ENCODE results near the gene PATJ.
"Not testable (repeated sequence)": the region's sequence is repeated elsewhere in the genome, so short reads cannot be mapped to it uniquely, and the experiment has no call there.

Gene PATJ

DNA sequence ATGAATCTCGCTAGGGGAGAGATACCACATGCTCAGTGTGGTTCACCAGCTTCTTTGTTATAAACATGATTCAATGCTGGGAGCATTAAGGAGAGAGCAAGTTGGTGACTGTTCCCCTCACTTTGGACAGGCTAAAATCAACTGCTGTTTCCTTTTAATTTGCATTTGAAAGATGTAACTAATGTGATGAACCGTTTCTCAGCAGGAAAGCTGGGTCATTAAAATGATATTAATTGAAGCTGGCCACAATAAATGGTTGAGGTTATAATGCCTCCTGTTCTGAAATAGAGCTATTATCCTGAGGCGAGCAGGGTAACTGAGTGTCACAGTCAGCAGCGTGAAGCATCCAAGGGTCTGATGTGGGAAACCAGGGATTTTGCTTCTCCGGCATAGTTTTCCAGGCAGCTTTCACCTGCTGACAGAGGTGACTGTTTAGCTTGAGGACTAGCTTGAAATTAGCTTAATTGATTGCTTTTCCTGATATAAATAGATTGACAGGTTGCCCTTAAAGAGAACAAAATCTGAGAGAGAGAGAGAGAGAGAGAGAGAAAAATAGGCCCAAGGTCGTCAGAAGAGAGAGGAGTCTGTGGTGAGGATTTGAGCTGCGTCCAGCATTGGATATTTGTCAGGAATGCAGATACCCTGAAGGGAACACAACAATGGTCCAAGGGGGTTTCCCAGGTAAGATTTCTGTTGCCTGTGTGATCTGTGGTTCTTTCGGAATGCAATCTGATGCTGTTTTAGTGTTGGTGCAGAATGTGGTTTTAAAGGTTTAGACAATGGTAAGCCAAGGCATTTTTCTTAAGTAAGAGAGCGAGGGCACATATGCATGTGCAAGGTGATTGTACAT is 209.7 kb downstream of the PATJ start:
- DNase-seq: no peak

GRCh38 chr1:61952675-61953074 is 210.4 kb downstream of the PATJ start:
- DNase-seq: no peak

DNA sequence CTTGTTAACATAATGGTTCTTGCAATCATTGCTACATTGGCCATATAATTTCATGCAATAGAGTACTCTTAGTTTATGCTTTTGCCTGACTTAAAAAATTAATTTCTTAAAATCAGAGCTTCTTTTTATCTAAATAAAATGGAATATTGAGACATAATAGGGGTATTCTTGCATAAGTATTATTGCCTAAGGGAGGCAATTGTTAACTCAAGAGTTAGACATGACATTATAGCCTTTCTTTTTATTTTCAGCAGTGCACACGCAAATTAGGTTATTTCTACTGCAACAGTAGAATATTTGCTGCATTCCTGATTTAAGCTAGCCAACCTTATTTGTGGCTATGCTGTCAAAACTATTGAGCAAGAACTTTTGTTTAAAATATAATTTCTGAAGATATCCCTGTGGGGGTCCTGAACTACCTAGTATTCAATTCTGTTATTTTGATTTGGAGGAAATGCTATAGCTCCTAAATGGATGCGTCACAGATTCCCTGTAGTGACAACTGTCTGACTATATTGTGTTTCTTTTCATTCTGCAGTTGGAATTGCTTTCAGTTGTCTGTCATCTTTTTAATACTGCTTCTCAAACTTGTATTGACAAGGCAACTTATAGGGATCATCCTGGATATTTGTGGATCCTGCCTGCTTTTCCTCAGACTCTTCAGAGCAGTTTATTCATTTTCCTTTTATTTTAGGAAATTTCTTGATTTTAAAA is 211.0 kb downstream of the PATJ start:
- no peak for DNase-seq

- DNase-seq: no peak
Observed at GRCh38 chr1:61953790-61954150, 211.5 kb downstream of the PATJ start.

DNA sequence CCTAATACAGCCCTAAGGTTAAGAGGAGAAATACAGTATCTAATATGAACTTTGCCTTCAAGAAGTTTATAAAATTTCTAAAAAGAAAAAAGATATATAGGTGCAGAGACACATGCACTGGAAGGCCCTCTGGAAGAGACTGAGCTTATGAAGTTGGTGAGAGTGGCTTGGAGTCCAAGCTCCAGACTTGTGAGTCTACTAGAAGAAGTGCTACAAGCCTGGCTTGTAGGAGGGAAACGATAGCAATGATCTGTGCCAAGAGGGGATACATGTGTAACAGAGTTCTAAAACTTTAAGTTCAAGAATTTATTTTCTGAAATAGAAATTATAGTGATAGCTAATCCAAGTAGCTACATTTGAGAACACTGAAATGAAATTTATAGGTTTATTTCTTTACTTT is 213.0 kb downstream of the PATJ start:
- no peak for DNase-seq

- no peak for DNase-seq
Observed at GRCh38 chr1:61956016-61956645, 213.9 kb downstream of the PATJ start.

DNA sequence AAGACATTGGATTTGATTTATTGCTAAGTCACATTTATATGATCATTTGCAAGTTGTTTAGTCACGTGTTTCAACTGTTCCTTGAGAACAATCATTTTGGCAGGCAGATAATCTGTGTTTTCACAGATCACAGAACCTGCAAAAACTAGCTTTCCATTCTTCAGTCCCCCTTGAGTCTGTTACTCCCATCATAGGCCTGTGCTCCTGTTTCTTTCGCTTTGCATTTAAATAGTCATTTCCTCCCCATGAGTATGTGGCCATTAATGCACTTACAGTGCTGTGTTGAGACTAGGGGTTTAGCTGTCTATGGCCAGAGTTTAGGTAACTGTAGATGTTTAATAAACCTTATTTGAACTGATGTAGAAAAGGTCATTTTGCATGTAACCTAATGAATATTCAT is 214.5 kb downstream of the PATJ start:
- no peak for DNase-seq

GRCh38 chr1:61961009-61961408 is 218.7 kb downstream of the PATJ start:
- no peak for DNase-seq

DNA sequence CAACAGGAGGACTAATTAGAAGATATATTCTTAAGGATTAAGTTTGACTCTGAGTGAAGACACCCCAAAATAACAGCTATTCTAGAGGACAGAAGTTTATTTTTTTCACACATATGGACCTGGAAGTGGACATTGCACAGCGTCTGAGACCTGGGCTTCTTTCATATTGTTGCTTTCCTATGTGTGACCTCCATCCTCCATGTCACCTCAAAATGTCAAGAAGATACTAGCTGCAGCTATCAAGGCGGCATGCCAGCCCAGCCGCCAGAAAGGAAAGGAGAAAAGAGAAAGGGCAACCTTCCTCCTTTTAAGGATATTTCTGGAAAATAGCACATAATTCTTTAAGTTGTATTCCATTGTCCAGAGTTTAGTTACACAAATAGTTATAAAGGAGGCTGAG is 220.4 kb downstream of the PATJ start:
- DNase-seq: no peak

DNA sequence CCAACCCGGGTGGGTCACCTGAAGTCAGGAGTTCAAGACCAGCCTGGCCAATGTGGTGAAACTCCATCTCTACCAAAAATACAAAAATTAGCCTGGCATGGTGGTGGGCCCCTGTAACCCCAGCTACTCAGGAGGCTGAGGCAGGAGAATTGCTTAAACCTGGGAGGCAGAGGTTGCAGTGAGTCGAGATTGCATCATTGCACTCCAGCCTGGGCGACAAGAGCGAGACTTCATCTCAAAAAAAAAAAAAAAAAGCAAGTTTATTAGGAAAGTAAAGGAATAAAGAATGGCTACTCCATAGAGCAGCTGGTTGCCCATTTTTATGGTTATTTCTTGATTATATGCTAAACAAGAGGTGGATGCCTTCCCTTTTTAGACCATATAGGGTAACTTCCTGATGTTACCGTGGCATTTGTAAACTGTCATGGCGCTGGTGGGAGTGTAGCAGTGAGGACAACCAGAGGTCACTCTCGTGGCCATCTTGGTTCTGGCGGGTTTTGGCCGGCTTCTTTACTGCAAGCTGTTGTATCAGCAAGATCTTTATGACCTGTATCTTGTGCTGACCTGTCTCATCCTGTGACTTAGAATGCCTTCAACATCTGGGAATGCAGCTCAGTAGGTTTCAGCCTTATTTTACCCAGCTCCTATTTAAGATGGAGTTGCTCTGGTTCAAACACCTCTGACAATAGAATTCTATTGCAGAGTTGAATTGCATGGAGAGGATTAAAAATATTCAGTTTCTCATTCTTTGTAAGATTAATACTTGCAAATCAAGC is 224.4 kb downstream of the PATJ start:
- DNase-seq: not testable (repeated sequence)

GRCh38 chr1:61967750-61968149 is 225.5 kb downstream of the PATJ start:
- DNase-seq: no peak

- no peak for DNase-seq
Observed at GRCh38 chr1:61968869-61969268, 226.6 kb downstream of the PATJ start.

DNA sequence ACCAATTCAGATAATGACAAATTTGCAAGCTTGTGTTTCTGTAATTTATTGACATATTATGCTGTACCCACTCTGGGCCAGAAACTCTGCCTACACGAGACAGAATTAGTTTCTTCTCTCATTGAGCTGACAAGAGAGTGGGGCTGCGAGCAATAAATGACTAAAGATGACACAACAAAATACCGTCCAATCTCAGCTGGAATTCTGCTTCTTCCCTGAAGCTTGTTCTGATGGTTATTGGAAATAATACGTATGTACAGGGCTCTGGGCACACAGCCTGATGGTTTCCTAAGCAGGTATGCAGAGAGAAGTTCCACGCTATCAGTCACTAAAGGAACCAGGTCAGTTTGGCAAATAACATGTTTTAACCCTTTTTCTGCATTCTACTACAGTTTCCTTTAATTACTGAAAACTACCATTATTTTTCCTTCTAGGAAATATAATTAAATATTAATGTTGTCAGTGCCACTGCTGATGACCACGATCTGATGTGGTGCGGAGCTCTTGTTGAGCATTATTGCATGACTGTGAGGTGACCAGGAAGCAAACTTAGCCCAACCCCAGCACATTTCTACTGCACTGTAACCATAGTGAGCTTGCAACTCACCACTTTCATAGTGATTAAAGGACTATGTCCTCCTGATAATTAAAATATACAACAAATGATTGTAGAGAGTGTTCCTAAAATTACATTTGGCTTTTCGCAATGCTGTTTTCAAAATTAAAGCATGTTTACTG is 231.0 kb downstream of the PATJ start:
- DNase-seq: no peak

DNA sequence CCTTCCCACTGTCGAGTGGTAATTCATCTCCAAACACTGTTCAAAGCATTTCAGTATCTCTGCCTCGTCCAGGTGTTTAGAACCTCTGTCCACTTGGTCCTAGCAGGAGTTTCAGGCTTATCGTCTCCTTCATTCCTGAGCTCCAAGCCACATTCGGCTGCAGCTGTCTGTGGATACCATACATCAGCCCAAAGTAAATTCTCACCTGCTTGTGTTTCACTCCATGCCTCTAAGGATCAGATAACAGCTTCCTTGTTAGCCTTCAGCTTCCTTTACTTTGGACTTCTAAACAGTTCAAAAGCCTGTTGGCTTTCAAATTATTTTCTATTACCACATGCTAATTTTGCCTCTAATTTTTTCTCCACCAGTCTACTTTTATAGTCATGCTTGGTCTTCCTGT is 233.4 kb downstream of the PATJ start:
- no peak for DNase-seq

GRCh38 chr1:61976566-61976965 is 234.3 kb downstream of the PATJ start:
- no peak for DNase-seq

GRCh38 chr1:61978796-61979195 is 236.5 kb downstream of the PATJ start:
- no peak for DNase-seq

DNA sequence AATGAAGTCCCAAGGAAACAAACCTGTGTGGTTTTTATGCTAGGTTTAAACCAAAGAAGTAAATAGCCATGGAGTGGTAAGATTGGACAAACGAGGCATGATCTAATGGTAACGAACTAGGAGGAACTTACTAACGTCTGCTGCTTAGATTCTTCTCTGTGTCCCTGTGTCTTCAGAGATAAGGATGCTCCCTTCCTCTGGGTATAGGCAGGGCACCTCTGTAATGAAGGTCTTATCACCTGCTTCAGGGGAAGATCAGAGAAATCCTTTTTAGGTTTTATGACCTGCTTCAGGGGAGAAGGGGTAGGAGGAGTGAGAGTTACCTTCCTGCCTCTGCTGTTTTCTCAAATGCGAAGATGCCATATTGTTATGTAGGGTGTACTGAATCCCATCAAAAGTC is 237.4 kb downstream of the PATJ start:
- DNase-seq: no peak

DNA sequence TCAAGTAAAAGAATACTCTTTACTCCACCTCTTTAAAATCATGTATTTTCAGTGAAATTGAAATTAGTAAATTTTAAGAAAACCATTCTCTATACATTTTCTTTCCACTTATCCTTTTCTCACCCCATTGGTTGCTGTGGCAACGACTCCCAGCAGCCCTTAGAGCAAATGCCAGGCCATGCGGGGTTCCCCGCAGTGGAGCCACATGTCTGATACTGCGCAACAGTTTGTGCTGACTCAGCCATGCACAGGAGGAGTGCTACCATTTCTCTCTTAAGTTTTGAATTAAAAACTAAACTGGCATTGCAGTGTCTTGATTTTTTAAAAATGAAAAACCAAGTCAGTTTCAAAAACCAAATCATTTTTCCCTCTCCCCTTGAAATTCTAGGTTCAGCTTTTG is 238.3 kb downstream of the PATJ start:
- DNase-seq: no peak

- DNase-seq: no peak
Observed at GRCh38 chr1:61981870-61982660, 239.8 kb downstream of the PATJ start.

GRCh38 chr1:61983236-61983635 is 241.0 kb downstream of the PATJ start:
- DNase-seq: no peak

GRCh38 chr1:61992257-61992656 is 250.0 kb downstream of the PATJ start:
- no peak for DNase-seq
